ENCODE results near the gene TBC1D14.

The TBC1D14 gene

DNA sequence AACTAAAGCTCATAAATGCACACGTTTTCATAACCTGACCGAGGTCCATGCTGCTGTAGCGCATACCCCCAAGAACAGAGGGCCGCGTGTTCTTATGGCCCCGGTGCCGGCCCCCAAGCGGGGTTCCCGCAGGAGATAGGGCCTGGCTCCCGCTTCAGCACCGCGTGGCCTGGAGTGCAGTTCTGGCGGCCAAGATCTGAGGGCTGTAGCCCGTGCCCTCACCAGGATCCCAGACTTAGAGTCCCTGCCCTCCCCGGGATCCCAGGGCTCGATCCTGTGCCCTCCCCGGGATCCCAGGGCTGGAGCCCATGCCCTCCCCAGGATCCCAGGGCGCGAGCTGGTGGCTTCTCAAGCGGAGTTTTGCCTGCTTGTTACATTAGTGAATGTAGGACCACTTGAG is 159.3 kb downstream of the TBC1D14 start:
- Histone ChIP-seq H2AFZ (ENCODE audit: low read length) (peak overlapping the region; percentile 81), H3K27me3 (ENCODE audit: insufficient read depth, low read length, poor library complexity, severe bottlenecking) (no peaks in the 10 kb centered on the region), H3K79me2 (ENCODE audit: insufficient read depth, low read length) (peaks cover 33% of the 10 kb centered on the region)

DNA sequence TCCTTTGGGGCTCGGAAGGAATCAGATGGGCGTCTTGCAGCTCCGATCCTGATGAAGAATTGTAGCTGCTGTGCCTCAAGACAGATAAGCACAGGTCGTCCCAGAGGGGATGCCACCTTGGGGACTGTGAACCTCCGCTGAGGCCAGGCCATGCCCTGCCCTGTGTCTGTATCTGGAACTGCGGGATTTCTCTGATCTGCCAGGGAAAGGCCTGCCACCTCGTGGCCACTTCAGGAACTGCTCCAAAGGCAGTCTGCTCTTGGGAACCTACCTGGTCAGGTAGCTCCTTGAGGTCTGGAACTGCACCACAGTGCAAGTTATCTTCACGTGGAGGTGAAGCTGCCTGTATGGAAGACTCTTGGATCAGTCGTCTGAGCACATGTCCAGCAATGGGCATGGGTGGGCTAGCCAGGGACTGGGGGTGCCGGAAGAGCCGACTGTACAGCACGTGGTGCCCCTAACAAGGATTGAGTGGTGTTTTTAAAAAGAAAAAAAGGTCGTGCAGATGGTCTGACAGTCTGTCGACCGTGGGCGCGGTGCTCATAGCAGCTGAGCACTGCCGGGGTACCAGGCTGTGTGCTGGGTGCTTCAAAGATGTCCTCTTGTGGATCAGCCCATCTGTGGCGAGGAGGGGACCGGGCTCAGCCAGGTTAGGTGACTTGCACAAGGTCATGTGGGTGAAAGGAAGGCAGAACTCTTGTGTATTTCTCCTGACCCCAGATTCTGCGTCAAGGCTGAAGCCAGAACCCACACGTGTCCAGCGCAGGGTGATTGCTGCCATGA is 161.3 kb downstream of the TBC1D14 start:
- Histone ChIP-seq H3K9me2 (replicated peaks; ENCODE audit: low read depth, low read length) (no peaks in the 10 kb centered on the region), H3K4me1 (ENCODE audit: insufficient read depth, low read length, poor library complexity, severe bottlenecking) (peaks cover 17% of the 10 kb centered on the region)

More for the DNA sequence above, 159.3 kb downstream of the TBC1D14 start:
- peak overlapping the region; percentile 70 for H3K9ac ChIP-seq (ENCODE audit: low read depth, low read length, poor library complexity, severe bottlenecking)
- peaks cover 23% of the 10 kb centered on the region for H3K4me1 ChIP-seq (ENCODE audit: insufficient read depth, low read length, poor library complexity, severe bottlenecking)
- H3K4me3 ChIP-seq (ENCODE audit: low read length, poor library complexity, severe bottlenecking), result peak overlapping the region; percentile 82
- peaks cover 39% of the 10 kb centered on the region for H4K20me1 ChIP-seq (ENCODE audit: insufficient read depth, low read length, poor library complexity, severe bottlenecking)
- H3K4me2 ChIP-seq (ENCODE audit: low read depth, low read length, poor library complexity, severe bottlenecking), result peak overlapping the region; percentile 86
- H3K9me3 ChIP-seq (ENCODE audit: insufficient read depth, low read depth, low read length), result no peaks in the 10 kb centered on the region
- no peaks in the 10 kb centered on the region for H3F3A ChIP-seq (ENCODE audit: low read depth)
- no peaks in the 10 kb centered on the region for H3K9me2 ChIP-seq (replicated peaks; ENCODE audit: low read depth, low read length)
- H3K36me3 ChIP-seq (ENCODE audit: insufficient read depth, low read length), result peaks cover 3% of the 10 kb centered on the region; the same call in 1 of the 2 replicates
- TF ChIP-seq EZH2phosphoT487 (IDR thresholded peaks at IDR 0.05; ENCODE audit: borderline replicate concordance), result no peak
- TF ChIP-seq, protein P1, sequence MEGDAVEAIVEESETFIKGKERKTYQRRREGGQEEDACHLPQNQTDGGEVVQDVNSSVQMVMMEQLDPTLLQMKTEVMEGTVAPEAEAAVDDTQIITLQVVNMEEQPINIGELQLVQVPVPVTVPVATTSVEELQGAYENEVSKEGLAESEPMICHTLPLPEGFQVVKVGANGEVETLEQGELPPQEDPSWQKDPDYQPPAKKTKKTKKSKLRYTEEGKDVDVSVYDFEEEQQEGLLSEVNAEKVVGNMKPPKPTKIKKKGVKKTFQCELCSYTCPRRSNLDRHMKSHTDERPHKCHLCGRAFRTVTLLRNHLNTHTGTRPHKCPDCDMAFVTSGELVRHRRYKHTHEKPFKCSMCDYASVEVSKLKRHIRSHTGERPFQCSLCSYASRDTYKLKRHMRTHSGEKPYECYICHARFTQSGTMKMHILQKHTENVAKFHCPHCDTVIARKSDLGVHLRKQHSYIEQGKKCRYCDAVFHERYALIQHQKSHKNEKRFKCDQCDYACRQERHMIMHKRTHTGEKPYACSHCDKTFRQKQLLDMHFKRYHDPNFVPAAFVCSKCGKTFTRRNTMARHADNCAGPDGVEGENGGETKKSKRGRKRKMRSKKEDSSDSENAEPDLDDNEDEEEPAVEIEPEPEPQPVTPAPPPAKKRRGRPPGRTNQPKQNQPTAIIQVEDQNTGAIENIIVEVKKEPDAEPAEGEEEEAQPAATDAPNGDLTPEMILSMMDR (conservative IDR thresholded peaks at IDR 0.05; ENCODE audit: low read length), result no peak

DNA sequence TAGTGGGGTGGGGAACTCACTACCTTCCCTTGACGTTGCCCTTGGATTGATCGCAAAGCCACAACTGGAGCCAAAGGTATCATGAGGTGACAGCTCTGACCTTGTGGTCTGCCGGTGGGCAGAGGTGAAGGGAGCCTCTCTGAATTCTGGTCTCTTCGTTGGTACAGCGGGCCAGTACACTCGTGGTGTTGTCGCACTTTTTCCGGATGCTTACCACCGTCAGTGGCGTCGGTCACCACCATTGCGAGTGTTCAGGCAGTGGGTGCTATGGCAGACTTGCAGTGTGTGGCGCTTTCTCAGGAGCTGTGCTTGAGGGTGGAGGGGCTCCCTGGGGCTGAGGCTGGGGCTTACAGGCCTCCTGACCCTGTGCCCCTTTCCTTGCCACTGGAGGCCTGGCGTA is 163.4 kb downstream of the TBC1D14 start:
- Histone ChIP-seq H3K4me1 (ENCODE audit: insufficient read depth, low read length, poor library complexity, severe bottlenecking) (peaks cover 3% of the 10 kb centered on the region), H3K79me2 (ENCODE audit: insufficient read depth, low read length) (no peaks in the 10 kb centered on the region), H2AFZ (ENCODE audit: low read length) (no peak overlapping the region), H3K4me2 (ENCODE audit: low read depth, low read length, poor library complexity, severe bottlenecking) (no peak overlapping the region), H3K9me3 (ENCODE audit: insufficient read depth, low read depth, low read length) (no peaks in the 10 kb centered on the region), H3K4me3 (ENCODE audit: low read length, poor library complexity, severe bottlenecking) (no peak overlapping the region), H3K9ac (ENCODE audit: low read depth, low read length, poor library complexity, severe bottlenecking) (no peak overlapping the region), H3K36me3 (ENCODE audit: insufficient read depth, low read length) (no peaks in the 10 kb centered on the region), H3K9me2 (replicated peaks; ENCODE audit: low read depth, low read length) (no peaks in the 10 kb centered on the region), H4K20me1 (ENCODE audit: insufficient read depth, low read length, poor library complexity, severe bottlenecking) (no peaks in the 10 kb centered on the region), H3F3A (ENCODE audit: low read depth) (no peaks in the 10 kb centered on the region), H3K27me3 (ENCODE audit: insufficient read depth, low read length, poor library complexity, severe bottlenecking) (no peaks in the 10 kb centered on the region)
- TF ChIP-seq EZH2phosphoT487 (IDR thresholded peaks at IDR 0.05; ENCODE audit: borderline replicate concordance), result no peak
- TF ChIP-seq, protein P1 (conservative IDR thresholded peaks at IDR 0.05; ENCODE audit: low read length), result no peak

More for the DNA sequence above, 161.3 kb downstream of the TBC1D14 start:
- no peaks in the 10 kb centered on the region for H3F3A ChIP-seq (ENCODE audit: low read depth)
- TF ChIP-seq, protein P1 (conservative IDR thresholded peaks at IDR 0.05; ENCODE audit: low read length), result peak; percentile 98
- TF ChIP-seq EZH2phosphoT487 (IDR thresholded peaks at IDR 0.05; ENCODE audit: borderline replicate concordance), result no peak
- H3K4me2 ChIP-seq (ENCODE audit: low read depth, low read length, poor library complexity, severe bottlenecking), result no peak overlapping the region
- peaks cover 19% of the 10 kb centered on the region for H4K20me1 ChIP-seq (ENCODE audit: insufficient read depth, low read length, poor library complexity, severe bottlenecking)
- no peak overlapping the region for H2AFZ ChIP-seq (ENCODE audit: low read length)
- no peaks in the 10 kb centered on the region for H3K36me3 ChIP-seq (ENCODE audit: insufficient read depth, low read length)
- peaks cover 19% of the 10 kb centered on the region for H3K79me2 ChIP-seq (ENCODE audit: insufficient read depth, low read length)
- H3K4me3 ChIP-seq (ENCODE audit: low read length, poor library complexity, severe bottlenecking), result no peak overlapping the region
- H3K27me3 ChIP-seq (ENCODE audit: insufficient read depth, low read length, poor library complexity, severe bottlenecking), result no peaks in the 10 kb centered on the region
- no peak overlapping the region for H3K9ac ChIP-seq (ENCODE audit: low read depth, low read length, poor library complexity, severe bottlenecking)
- no peaks in the 10 kb centered on the region for H3K9me3 ChIP-seq (ENCODE audit: insufficient read depth, low read depth, low read length)

All from Loucy (cell line).